ENCODE data around the gene KRT83.

The KRT83 gene

GRCh38 chr12:52270541-52271070 lies 50.6 kb downstream of the KRT83 start:
- Histone ChIP-seq H3K9me3 (ENCODE audit: low read length) (no peaks in the 10 kb centered on the region), H3K9ac (ENCODE audit: low read length) (no peak overlapping the region), H3K4me2 (ENCODE audit: low read length) (no peak overlapping the region), H2AFZ (ENCODE audit: low read length) (no peak overlapping the region), H3K36me3 (ENCODE audit: insufficient read depth, low read length) (no peaks in the 10 kb centered on the region), H4K20me1 (ENCODE audit: insufficient read depth, low read length) (no peaks in the 10 kb centered on the region), H3K4me3 (ENCODE audit: low read depth, low read length, poor library complexity, severe bottlenecking) (no peak overlapping the region), H3K27me3 (ENCODE audit: insufficient read depth, low read length) (no peaks in the 10 kb centered on the region), H3K4me1 (ENCODE audit: insufficient read depth, low read length, severe bottlenecking) (no peaks in the 10 kb centered on the region), H3K79me2 (ENCODE audit: insufficient read depth, low read length) (no peaks in the 10 kb centered on the region), H3K27ac (ENCODE audit: low read depth, low read length, poor library complexity, severe bottlenecking) (no peak overlapping the region), H3K9me2 (ENCODE audit: low read depth, low read length) (no peaks in the 10 kb centered on the region), H3F3A (ENCODE audit: insufficient read depth, low read length) (no peaks in the 10 kb centered on the region)
- TF ChIP-seq CTCF (IDR thresholded peaks at IDR 0.05; ENCODE audit: low read length) (no peak), EZH2 (IDR thresholded peaks at IDR 0.05; ENCODE audit: borderline replicate concordance, low read length) (no peak)

- Histone ChIP-seq H3K27ac (ENCODE audit: low read depth, low read length, poor library complexity, severe bottlenecking) (no peak overlapping the region), H3K27me3 (ENCODE audit: insufficient read depth, low read length) (no peaks in the 10 kb centered on the region), H3K4me2 (ENCODE audit: low read length) (no peak overlapping the region), H3K79me2 (ENCODE audit: insufficient read depth, low read length) (no peaks in the 10 kb centered on the region), H4K20me1 (ENCODE audit: insufficient read depth, low read length) (no peaks in the 10 kb centered on the region), H3K36me3 (ENCODE audit: insufficient read depth, low read length) (no peaks in the 10 kb centered on the region), H3K9ac (ENCODE audit: low read length) (no peak overlapping the region), H2AFZ (ENCODE audit: low read length) (no peak overlapping the region), H3F3A (ENCODE audit: insufficient read depth, low read length) (no peaks in the 10 kb centered on the region), H3K4me1 (ENCODE audit: insufficient read depth, low read length, severe bottlenecking) (no peaks in the 10 kb centered on the region), H3K9me2 (ENCODE audit: low read depth, low read length) (no peaks in the 10 kb centered on the region), H3K4me3 (ENCODE audit: low read depth, low read length, poor library complexity, severe bottlenecking) (no peak overlapping the region), H3K9me3 (ENCODE audit: low read length) (no peaks in the 10 kb centered on the region)
- no peak for TF ChIP-seq CTCF (IDR thresholded peaks at IDR 0.05; ENCODE audit: low read length)
- no peak for TF ChIP-seq EZH2 (IDR thresholded peaks at IDR 0.05; ENCODE audit: borderline replicate concordance, low read length)
These were observed 53.0 kb downstream of the KRT83 start for GRCh38 chr12:52268212-52268611.

GRCh38 chr12:52267699-52268098 lies 53.5 kb downstream of the KRT83 start:
- Histone ChIP-seq H3F3A (ENCODE audit: insufficient read depth, low read length) (no peaks in the 10 kb centered on the region), H4K20me1 (ENCODE audit: insufficient read depth, low read length) (no peaks in the 10 kb centered on the region), H3K27ac (ENCODE audit: low read depth, low read length, poor library complexity, severe bottlenecking) (no peak overlapping the region), H3K4me3 (ENCODE audit: low read depth, low read length, poor library complexity, severe bottlenecking) (no peak overlapping the region), H3K4me2 (ENCODE audit: low read length) (no peak overlapping the region), H3K27me3 (ENCODE audit: insufficient read depth, low read length) (no peaks in the 10 kb centered on the region; the same call in 1 of the 2 replicates), H3K9me2 (ENCODE audit: low read depth, low read length) (no peaks in the 10 kb centered on the region), H3K9me3 (ENCODE audit: low read length) (no peaks in the 10 kb centered on the region), H3K9ac (ENCODE audit: low read length) (no peak overlapping the region), H2AFZ (ENCODE audit: low read length) (no peak overlapping the region), H3K4me1 (ENCODE audit: insufficient read depth, low read length, severe bottlenecking) (no peaks in the 10 kb centered on the region), H3K36me3 (ENCODE audit: insufficient read depth, low read length) (no peaks in the 10 kb centered on the region), H3K79me2 (ENCODE audit: insufficient read depth, low read length) (no peaks in the 10 kb centered on the region)
- no peak for TF ChIP-seq CTCF (IDR thresholded peaks at IDR 0.05; ENCODE audit: low read length)
- no peak for TF ChIP-seq EZH2 (IDR thresholded peaks at IDR 0.05; ENCODE audit: borderline replicate concordance, low read length)
